NK-92 treated with Interleukin-12 subunit alpha and Interleukin-12 subunit beta, amount 100 ng/mL, for 24 hours (cell line): ENCODE measurements around the gene MTERF2.

Experiments
- DNase-seq: peaks from one replicate; lab custom pipeline; 2025; lab: John Stamatoyannopoulos, UW

Gene MTERF2

DNA sequence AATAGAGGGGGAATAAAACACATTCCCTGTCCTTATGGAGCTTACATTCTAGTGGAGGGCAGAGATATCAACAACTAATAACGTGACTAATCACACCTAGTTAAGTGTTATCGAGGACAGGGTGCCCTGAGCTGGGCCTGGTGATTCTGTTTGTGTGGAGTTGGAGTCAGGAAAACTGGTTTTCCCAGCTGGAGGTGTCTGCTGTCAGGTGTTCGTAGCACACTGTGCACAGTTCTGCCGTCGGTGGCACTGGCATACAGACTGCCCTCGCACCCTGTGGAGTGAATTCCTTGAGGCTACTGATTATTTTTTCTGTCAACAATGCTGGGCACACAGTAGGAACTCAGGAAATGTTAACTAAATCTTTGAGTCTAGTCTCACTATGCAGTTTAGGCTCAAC is 900 bp upstream of the MTERF2 start:
- DNase-seq: no peak

DNA sequence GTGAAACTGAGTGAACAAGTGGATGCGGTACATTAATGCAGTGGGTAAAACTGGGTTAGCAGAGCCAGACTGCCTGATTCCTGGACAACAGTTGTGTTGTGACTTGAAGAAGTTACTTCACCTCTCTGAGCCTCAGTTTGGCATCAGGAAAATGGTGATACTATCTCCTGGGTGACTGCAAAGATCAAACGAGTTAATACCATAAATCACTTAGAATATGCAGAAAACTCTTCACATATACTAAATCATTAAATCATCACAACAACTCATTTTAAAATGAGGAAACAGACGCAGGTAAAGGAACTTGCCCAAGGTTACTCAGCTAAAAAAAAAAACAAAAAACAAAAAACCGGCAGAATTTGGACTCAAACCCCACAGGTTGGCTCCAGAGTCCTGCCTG is 811 bp downstream of the MTERF2 start:
- DNase-seq: no peak

- no peak for DNase-seq
Measured at GRCh38 chr12:106985479-106985878, 1.5 kb downstream of the MTERF2 start.

- DNase-seq: no peak
Measured at GRCh38 chr12:106984588-106985137, 2.3 kb downstream of the MTERF2 start.

- DNase-seq: no peak
Measured at GRCh38 chr12:106982229-106982628, 4.7 kb downstream of the MTERF2 start.

DNA sequence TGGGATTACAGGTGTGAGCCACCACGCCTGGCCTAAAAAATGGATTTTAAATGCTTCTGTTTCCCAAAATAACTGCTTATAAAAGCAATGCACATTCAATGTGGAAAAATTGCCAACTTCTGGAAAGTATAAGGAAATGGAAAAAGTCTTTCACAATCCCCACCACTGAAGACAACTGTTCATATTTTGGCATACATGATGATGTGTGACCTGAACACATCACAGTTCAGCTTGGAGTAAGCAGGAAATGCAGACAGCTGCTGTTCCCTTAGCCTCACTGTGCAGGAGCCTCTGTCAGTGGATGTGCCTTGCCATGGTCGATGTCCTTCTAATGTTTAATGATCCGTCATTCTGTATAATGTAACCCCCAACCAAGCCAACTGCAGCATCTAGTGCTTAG is 5.2 kb downstream of the MTERF2 start:
- no peak for DNase-seq

- DNase-seq: no peak
Measured at GRCh38 chr12:106980944-106981343, 6.0 kb downstream of the MTERF2 start.

DNA sequence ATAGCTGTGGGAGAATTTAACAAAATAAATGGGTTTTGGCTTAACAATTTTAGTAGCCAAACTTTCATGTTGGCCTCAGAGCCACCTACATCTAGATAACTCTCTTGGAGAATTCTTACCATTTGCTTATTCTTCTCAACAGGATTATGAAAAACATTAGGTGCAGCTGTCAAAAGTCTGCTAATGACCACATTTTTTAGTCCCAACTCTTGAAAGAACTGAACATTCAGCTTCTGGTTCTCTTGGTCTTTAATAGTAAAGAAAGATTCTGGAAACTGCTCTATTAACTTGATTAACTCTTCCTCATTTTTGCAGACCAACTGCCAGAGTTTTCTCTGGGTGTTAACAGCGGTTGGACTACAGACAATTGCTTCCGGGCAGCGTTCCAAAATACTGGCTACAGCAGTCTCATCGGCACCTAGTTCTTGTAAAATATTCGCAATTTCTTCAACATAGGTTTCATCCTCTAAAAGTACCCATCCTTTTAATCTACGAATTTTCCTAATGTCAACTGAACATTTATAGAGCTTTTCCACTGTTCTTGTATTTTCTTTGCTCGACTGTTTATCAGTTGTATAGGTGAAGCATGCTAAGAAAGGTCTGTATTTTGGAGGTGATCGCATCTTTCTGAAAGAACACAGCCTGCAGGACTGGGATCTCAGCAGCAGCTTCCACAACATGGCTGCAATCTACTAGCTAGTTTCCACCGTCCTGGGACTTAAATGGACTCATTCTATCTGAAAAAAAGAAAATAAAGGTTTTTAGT is 8.7 kb downstream of the MTERF2 start:
- no peak for DNase-seq

GRCh38 chr12:106976668-106977067 is 10.3 kb downstream of the MTERF2 start:
- DNase-seq: no peak

GRCh38 chr12:106975993-106976658 is 10.8 kb downstream of the MTERF2 start:
- DNase-seq: no peak

GRCh38 chr12:106975098-106975497 is 11.8 kb downstream of the MTERF2 start:
- DNase-seq: no peak

GRCh38 chr12:106974511-106974910 is 12.4 kb downstream of the MTERF2 start:
- DNase-seq: no peak

DNA sequence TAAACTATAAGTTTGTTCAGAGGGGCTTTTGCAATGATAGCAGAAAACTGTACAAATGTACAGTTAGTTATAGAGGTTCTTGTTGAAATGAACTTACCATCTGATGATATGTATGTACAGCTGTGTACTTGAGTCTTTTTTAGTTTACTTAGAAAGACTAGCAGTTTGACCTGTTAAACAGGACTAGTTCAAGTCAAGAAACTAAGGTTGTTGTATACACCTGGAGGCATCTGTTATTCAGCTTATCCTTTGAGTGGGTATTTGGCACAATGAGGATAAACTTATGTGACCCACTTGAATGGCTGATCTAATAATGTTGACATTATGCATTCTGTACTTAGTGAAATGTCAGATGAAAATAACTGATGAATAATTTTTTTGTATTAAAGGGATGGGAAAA is 13.4 kb downstream of the MTERF2 start:
- DNase-seq: no peak

- DNase-seq: no peak
Measured at GRCh38 chr12:106971065-106971464, 15.9 kb downstream of the MTERF2 start.

- no peak for DNase-seq
Measured at GRCh38 chr12:106964526-106964925, 22.4 kb downstream of the MTERF2 start.

- no peak for DNase-seq
Measured at GRCh38 chr12:106962286-106962685, 24.7 kb downstream of the MTERF2 start.

GRCh38 chr12:106960443-106960842 is 26.5 kb downstream of the MTERF2 start:
- no peak for DNase-seq

DNA sequence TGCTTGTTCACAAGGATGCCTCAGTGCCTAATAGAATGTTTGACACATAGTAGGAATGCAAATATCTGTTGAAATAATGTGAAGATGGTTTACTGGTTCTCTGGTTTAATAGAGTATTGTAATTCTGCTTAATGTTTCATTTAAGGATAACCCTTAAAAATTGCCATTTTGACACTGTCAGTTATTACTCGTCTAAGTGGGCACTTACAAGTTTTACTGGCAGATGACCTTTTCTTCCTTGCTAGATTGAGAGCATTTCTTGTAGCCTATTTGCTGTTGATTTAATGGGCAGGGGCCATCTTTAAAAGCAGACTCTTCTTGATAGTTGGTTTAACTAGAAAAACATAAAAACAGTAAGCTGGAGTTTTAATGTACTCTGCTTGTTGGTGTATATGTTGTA is 29.4 kb downstream of the MTERF2 start:
- no peak for DNase-seq

DNA sequence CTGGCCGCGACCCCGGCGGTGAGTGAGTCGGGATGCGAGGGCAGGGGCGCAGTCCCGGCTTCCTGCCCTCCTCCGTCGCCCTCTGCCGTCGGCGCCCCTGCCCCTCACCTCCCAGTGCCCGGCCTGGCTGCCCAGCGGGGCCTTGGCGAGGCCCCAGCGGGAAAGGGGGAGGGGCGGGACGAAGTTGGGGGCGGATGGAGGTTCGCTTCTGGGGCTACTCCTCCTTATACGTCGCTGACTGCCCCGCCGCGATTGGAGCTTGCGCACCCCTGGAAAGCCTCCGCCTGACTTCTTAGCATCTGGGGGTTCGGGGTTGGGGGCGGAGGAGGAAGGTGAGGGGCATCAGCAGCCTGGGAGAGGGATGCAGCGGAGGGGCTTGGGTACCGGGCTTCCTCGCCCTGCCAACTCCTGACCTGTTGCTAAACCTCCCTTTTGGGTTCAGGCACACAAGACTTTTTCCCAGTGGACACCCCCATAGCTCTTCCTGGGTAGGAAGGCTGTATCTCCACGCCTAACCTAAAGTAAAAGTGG is 30.8 kb downstream of the MTERF2 start:
- DNase-seq: no peak

DNA sequence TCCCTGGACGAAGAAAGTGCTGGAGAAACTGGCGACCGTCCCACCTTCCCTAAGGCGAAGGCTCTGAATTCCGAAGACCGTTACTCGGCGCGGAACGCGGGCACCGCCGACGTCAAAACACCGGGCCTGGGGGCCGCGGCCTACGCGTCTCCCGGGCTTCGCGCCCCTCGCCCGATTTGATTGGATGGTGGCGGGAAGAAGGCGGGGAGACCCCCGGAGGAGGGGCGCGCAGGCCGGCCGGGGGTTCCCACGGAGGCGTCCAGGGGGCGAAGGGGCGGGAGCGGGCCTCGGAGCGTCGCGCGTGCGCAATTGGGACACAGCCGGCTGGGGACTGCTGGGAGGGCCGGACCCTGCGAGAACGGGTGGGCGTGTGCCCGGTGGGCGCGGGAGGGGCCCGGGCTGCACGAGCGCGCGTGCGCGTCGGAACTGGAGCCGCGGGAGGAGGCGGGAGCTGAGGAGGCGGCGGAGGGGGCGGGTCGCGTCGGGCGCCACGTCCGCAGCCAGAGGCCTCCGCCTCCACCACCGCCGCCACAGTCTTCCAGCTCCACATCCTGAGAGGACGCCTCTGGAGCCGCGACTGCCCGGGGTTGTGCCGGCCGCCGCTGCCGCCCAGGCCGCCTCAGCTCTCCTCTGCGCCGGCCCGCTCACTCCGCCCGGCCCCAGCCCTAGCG is 31.4 kb downstream of the MTERF2 start, which contains the start of gene TMEM263:
TSS of gene TMEM263 (plus strand) at position 531 of the 671 bp plus-strand sequence. CDS start 11,210 bp downstream, outside the sequence.
- DNase-seq: no peak

GRCh38 chr12:106954462-106955376 is 32.2 kb downstream of the MTERF2 start:
- no peak for DNase-seq
